IPS-20b (cell line): ENCODE results near the gene PIGX.
A peak's percentile ranks its signal among the peaks of the same experiment; 100 is the strongest.

Experiments
- H3K27ac ChIP-seq: one replicate; pipeline ENCODE4 v1.5.1; 2013; ENCODE audit warnings: low read length
- H3K27me3 ChIP-seq: 2 replicates; pipeline ENCODE4 v1.6.1; 2013; ENCODE audit warnings: mild to moderate bottlenecking, low read length, inconsistent platforms; ENCODE audit not compliant: insufficient read depth
- H3K36me3 ChIP-seq: 2 replicates; pipeline ENCODE4 v1.6.1; 2013; ENCODE audit warnings: low read depth, mild to moderate bottlenecking, inconsistent platforms, low read length, moderate library complexity; ENCODE audit not compliant: insufficient read depth
- H3K4me1 ChIP-seq: 2 replicates; pipeline ENCODE4 v1.6.1; 2013; ENCODE audit warnings: mild to moderate bottlenecking, control low read depth, inconsistent platforms, low read length, moderate library complexity; ENCODE audit not compliant: insufficient read depth
- H3K4me3 ChIP-seq: 2 replicates; pipeline ENCODE4 v1.5.1; 2013; ENCODE audit warnings: mild to moderate bottlenecking, low read length, inconsistent platforms
- H3K9ac ChIP-seq: 2 replicates; pipeline ENCODE4 v1.6.1; 2013; ENCODE audit warnings: low read depth, mild to moderate bottlenecking, inconsistent platforms, low read length, moderate library complexity
- H3K9me3 ChIP-seq: 2 replicates; pipeline ENCODE4 v1.6.1; 2013; ENCODE audit warnings: mild to moderate bottlenecking, low read depth, low read length, inconsistent platforms; ENCODE audit not compliant: insufficient read depth

Gene PIGX

GRCh38 chr3:196711838-196712513 lies at the start of gene PIGX, which contains the start of gene CEP19:
TSS of gene PIGX (plus strand) at chr3:196712377.
TSS of gene CEP19 (minus strand) at chr3:196712250. CDS start at chr3:196708657, 3,593 bp downstream.
- peaks cover 19% of the 10 kb centered on the region for H3K27me3 ChIP-seq
- peak within 1 kb of the TSS; percentile 68; the same call in 1 of the 2 replicates for H3K9ac ChIP-seq
- 0 out of 2 replicates have a peak, but pooled peaks cover 3% of the 10 kb centered on the region for H3K4me1 ChIP-seq
- no peak within 1 kb of the TSS for H3K27ac ChIP-seq
- peak within 1 kb of the TSS; percentile 67 for H3K4me3 ChIP-seq
- no peaks in the 10 kb centered on the region for H3K9me3 ChIP-seq
- no peaks in the 10 kb centered on the region for H3K36me3 ChIP-seq

- Histone ChIP-seq H3K4me1 (peaks cover 10% of the 10 kb centered on the region; the same call in 1 of the 2 replicates), H3K27me3 (no peaks in the 10 kb centered on the region), H3K9me3 (no peaks in the 10 kb centered on the region), H3K4me3 (no peak overlapping the region), H3K27ac (no peak overlapping the region), H3K9ac (no peak overlapping the region), H3K36me3 (no peaks in the 10 kb centered on the region)
Measured at GRCh38 chr3:196662711-196663571, 49.2 kb upstream of the PIGX start.

- H3K9me3 ChIP-seq: no peaks in the 10 kb centered on the region
- H3K4me3 ChIP-seq: peak overlapping the region; percentile 20; the same call in 1 of the 2 replicates
- H3K4me1 ChIP-seq: peaks cover 10% of the 10 kb centered on the region; the same call in 1 of the 2 replicates
- no peaks in the 10 kb centered on the region for H3K36me3 ChIP-seq
- H3K27me3 ChIP-seq: no peaks in the 10 kb centered on the region
- H3K9ac ChIP-seq: peak overlapping the region; percentile 35; the same call in 1 of the 2 replicates
- peak overlapping the region; percentile 23 for H3K27ac ChIP-seq
Measured at GRCh38 chr3:196666001-196666867, 45.9 kb upstream of the PIGX start.

GRCh38 chr3:196667056-196667825 lies 44.9 kb upstream of the PIGX start:
- no peaks in the 10 kb centered on the region for H3K27me3 ChIP-seq
- H3K27ac ChIP-seq: no peak overlapping the region

GRCh38 chr3:196670339-196670738 lies 41.8 kb upstream of the PIGX start:
- Histone ChIP-seq H3K9ac (no peak overlapping the region), H3K9me3 (no peaks in the 10 kb centered on the region), H3K27me3 (no peaks in the 10 kb centered on the region), H3K4me3 (no peak overlapping the region), H3K36me3 (no peaks in the 10 kb centered on the region), H3K4me1 (peaks cover 6% of the 10 kb centered on the region; the same call in 1 of the 2 replicates), H3K27ac (no peak overlapping the region)

More at GRCh38 chr3:196667056-196667825, 44.9 kb upstream of the PIGX start:
- Histone ChIP-seq H3K4me3 (no peak overlapping the region), H3K9me3 (no peaks in the 10 kb centered on the region), H3K4me1 (peaks cover 10% of the 10 kb centered on the region; the same call in 1 of the 2 replicates), H3K9ac (no peak overlapping the region), H3K36me3 (no peaks in the 10 kb centered on the region)

- no peak overlapping the region for H3K27ac ChIP-seq
- H3K4me1 ChIP-seq: no peaks in the 10 kb centered on the region
- no peaks in the 10 kb centered on the region for H3K9me3 ChIP-seq
- no peak overlapping the region for H3K4me3 ChIP-seq
- H3K9ac ChIP-seq: no peak overlapping the region
- no peaks in the 10 kb centered on the region for H3K36me3 ChIP-seq
- no peaks in the 10 kb centered on the region for H3K27me3 ChIP-seq
Measured at GRCh38 chr3:196673632-196674031, 38.5 kb upstream of the PIGX start.

- no peaks in the 10 kb centered on the region for H3K9me3 ChIP-seq
- no peaks in the 10 kb centered on the region for H3K36me3 ChIP-seq
- no peak overlapping the region for H3K4me3 ChIP-seq
- no peak overlapping the region for H3K27ac ChIP-seq
- H3K27me3 ChIP-seq: no peaks in the 10 kb centered on the region
- no peaks in the 10 kb centered on the region for H3K4me1 ChIP-seq
- H3K9ac ChIP-seq: no peak overlapping the region
Measured at GRCh38 chr3:196677353-196677752, 34.8 kb upstream of the PIGX start.

GRCh38 chr3:196677931-196678330 lies 34.2 kb upstream of the PIGX start:
- Histone ChIP-seq H3K4me3 (no peak overlapping the region), H3K4me1 (no peaks in the 10 kb centered on the region), H3K9me3 (no peaks in the 10 kb centered on the region), H3K36me3 (no peaks in the 10 kb centered on the region), H3K27me3 (no peaks in the 10 kb centered on the region), H3K9ac (no peak overlapping the region), H3K27ac (no peak overlapping the region)

- H3K27me3 ChIP-seq: no peaks in the 10 kb centered on the region
- H3K27ac ChIP-seq: no peak overlapping the region
- no peak overlapping the region for H3K4me3 ChIP-seq
- H3K4me1 ChIP-seq: no peaks in the 10 kb centered on the region; the same call in 1 of the 2 replicates
- no peak overlapping the region; the same call in 1 of the 2 replicates for H3K9ac ChIP-seq
- no peaks in the 10 kb centered on the region for H3K9me3 ChIP-seq
- H3K36me3 ChIP-seq: no peaks in the 10 kb centered on the region
Measured at GRCh38 chr3:196684548-196685407, 27.4 kb upstream of the PIGX start.

GRCh38 chr3:196686436-196686835 lies 25.7 kb upstream of the PIGX start:
- Histone ChIP-seq H3K9ac (no peak overlapping the region), H3K9me3 (no peaks in the 10 kb centered on the region)

More at GRCh38 chr3:196686436-196686835, 25.7 kb upstream of the PIGX start:
- Histone ChIP-seq H3K4me3 (no peak overlapping the region), H3K36me3 (no peaks in the 10 kb centered on the region), H3K27me3 (no peaks in the 10 kb centered on the region), H3K27ac (no peak overlapping the region), H3K4me1 (no peaks in the 10 kb centered on the region; the same call in 1 of the 2 replicates)
